Ovary (tissue), 3 donors: ENCODE data around the gene COQ7.

Experiments used
- EP300 ChIP-seq: sonication (generic); formaldehyde crosslinking; IDR thresholded peaks from one replicate; pipeline ENCODE4 v1.6.1; 2017; ENCODE audit warnings: antibody characterized with exemption
- POLR2A ChIP-seq: fragments of 450-650 bp; IDR thresholded peaks from one replicate; pipeline ENCODE4 v1.6.1; 2017; ENCODE audit warnings: antibody characterized with exemption, mild to moderate bottlenecking, moderate library complexity
- TF ChIP-seq, protein P1 (sequence below), 3 donors: fragments of 450-650 bp in 2 of 3; fragments of 200-600 bp in 1 of 3; IDR thresholded peaks; one replicate each; pipeline versions ENCODE4 v1.5.1 to v1.8.0; 2016 to 2022; ENCODE audit warnings: antibody characterized with exemption in 3 of 3, mild to moderate bottlenecking in 1 of 3
- donor health status: DM: no; HTN: no; CAD: no.

DNA sequence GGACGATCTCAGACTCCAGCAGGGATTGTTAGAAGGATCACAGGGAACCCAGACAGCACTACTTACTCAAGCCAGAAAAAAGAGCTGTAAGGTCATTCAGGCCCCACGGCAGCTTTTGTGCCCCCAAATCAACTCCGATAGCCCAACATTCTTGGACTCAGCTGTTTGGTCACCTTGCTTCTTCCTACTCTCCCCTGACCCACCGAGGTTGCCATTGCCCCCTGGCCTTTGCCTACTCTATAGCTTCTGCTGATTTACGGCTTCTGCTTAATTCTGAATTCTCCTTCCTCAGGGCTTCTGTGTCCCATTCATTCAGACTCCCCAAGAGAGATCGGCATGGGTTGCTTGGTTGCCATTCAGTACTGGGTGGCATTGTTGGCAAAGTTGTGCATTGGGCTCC is 37.7 kb downstream of the COQ7 start:
- TF ChIP-seq, protein P1, sequence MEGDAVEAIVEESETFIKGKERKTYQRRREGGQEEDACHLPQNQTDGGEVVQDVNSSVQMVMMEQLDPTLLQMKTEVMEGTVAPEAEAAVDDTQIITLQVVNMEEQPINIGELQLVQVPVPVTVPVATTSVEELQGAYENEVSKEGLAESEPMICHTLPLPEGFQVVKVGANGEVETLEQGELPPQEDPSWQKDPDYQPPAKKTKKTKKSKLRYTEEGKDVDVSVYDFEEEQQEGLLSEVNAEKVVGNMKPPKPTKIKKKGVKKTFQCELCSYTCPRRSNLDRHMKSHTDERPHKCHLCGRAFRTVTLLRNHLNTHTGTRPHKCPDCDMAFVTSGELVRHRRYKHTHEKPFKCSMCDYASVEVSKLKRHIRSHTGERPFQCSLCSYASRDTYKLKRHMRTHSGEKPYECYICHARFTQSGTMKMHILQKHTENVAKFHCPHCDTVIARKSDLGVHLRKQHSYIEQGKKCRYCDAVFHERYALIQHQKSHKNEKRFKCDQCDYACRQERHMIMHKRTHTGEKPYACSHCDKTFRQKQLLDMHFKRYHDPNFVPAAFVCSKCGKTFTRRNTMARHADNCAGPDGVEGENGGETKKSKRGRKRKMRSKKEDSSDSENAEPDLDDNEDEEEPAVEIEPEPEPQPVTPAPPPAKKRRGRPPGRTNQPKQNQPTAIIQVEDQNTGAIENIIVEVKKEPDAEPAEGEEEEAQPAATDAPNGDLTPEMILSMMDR (IDR thresholded peaks at IDR 0.05) = no peak
- TF ChIP-seq EP300 (no peak), POLR2A (no peak)
